SK-N-MC (cell line): Measurements from ENCODE around the gene CTRL.

Source experiments
- DNase-seq: peaks from one replicate; pipeline ENCODE4 v3.0.0-alpha.2; 2011; ENCODE audit warnings: low read depth, low spot score
- H3K27ac ChIP-seq: fragments of 200-600 bp; sonication (generic); 2 replicates; pipeline ENCODE4 v1.5.1; 2016; ENCODE audit warnings: mixed run types
- H3K36me3 ChIP-seq: fragments of 200-600 bp; sonication (generic); 2 replicates; pipeline ENCODE4 v1.6.1; 2017; ENCODE audit warnings: antibody characterized with exemption, low read length, mixed read lengths; ENCODE audit not compliant: insufficient read depth
- H3K4me3 ChIP-seq: fragments of 200-600 bp; sonication (generic); 2 replicates; pipeline ENCODE4 v1.5.1; 2016
- H3K9ac ChIP-seq: fragments of 200-600 bp; sonication (generic); 2 replicates; pipeline ENCODE4 v1.8.0; 2017; ENCODE audit warnings: mixed run types, mixed read lengths; ENCODE audit not compliant: insufficient read length
- H3K9me3 ChIP-seq: fragments of 200-600 bp; sonication (generic); 2 replicates; pipeline ENCODE4 v1.6.1; 2017; ENCODE audit warnings: low read depth, mild to moderate bottlenecking, antibody characterized with exemption, low read length, moderate library complexity, mixed read lengths
- EZH2 ChIP-seq: fragments of 200-600 bp; sonication (generic); IDR thresholded peaks from one replicate; pipeline ENCODE4 v1.6.1; 2017; ENCODE audit warnings: antibody characterized with exemption
- FOXP2 ChIP-seq: optimal IDR thresholded peaks from 2 replicates; pipeline ENCODE3; 2011; ENCODE audit warnings: mild to moderate bottlenecking, moderate library complexity; ENCODE audit not compliant: insufficient read depth; ENCODE audit errors: extremely low read length, control extremely low read depth
- POLR2AphosphoS5 ChIP-seq: IDR thresholded peaks from 2 replicates; pipeline ENCODE4 v1.6.1; 2012; ENCODE audit warnings: mild to moderate bottlenecking, low read depth, low read length, borderline replicate concordance

The CTRL gene

GRCh38 chr16:67964477-67965131 lies 32.9 kb upstream of the CTRL start:
- Histone ChIP-seq H3K27ac (no peak overlapping the region), H3K9ac (no peak overlapping the region), H3K4me3 (no peak overlapping the region), H3K36me3 (no peaks in the 10 kb centered on the region), H3K9me3 (no peaks in the 10 kb centered on the region)
- TF ChIP-seq FOXP2 = no peak
- no peak for TF ChIP-seq POLR2AphosphoS5
- TF ChIP-seq EZH2 = no peak
- DNase-seq = no peak

DNA sequence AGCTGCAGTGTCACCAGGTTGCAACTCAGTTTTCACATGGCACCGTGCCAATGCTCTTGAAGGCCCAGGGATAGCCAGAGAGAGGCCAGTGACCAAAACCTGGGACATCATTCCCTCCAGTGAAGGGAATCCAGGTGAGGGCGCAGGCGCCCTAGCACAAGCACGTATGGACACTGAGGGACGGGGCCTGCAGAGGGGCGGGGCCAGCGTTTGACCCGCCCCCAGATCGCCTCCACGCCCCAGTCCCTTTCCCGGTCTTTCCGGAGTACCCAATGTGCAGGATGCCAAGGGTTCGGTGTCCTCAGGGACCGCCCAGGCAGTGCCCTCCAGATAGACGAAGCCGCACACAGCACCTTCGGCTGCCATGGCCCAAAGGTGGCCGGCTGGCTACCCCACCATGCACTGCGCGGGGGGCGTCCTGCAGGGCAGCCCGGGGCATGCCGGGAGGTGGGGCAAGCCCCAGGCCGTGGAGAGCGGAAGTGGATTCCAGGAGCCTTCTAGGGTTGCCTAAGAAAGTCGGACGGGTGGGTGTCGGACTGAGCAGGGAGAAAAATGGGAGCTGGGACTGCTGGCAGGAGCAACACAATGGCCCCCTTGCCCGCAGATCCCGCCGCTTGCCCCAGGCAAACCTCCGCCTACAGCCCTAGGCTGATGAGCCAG lies 32.1 kb upstream of the CTRL start:
- Histone ChIP-seq H3K9ac (no peak overlapping the region), H3K36me3 (no peaks in the 10 kb centered on the region), H3K4me3 (no peak overlapping the region), H3K9me3 (no peaks in the 10 kb centered on the region), H3K27ac (no peak overlapping the region)
- TF ChIP-seq POLR2AphosphoS5 (no peak), FOXP2 (no peak), EZH2 (no peak)
- DNase-seq = no peak

GRCh38 chr16:67963292-67963661 lies 31.6 kb upstream of the CTRL start:
- no peak for TF ChIP-seq FOXP2
- no peak for TF ChIP-seq POLR2AphosphoS5
- no peak for TF ChIP-seq EZH2
- DNase-seq = no peak
- Histone ChIP-seq H3K4me3 (no peak overlapping the region), H3K36me3 (no peaks in the 10 kb centered on the region), H3K27ac (no peak overlapping the region), H3K9me3 (no peaks in the 10 kb centered on the region), H3K9ac (no peak overlapping the region)

DNA sequence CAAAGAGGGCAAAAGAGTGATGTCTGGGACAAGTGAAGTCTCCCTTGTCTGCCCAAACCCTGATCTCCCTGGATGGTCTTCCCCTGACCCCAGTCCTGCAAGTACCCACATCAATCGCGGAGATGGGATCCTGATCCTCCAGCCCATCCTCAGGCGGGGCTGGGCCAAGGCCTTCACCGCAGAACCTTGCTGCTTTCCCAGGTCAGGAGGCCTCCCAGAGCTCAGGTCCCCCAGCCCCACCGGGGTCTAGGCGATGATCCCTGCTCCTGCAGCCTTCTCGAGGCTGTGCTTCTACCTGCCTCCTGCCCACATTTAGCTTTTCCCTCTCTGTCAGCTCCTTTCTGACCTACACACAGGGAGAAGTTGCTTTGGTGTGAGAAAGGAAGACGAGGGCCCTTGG lies 30.5 kb upstream of the CTRL start:
- H3K9me3 ChIP-seq = no peaks in the 10 kb centered on the region
- no peaks in the 10 kb centered on the region for H3K36me3 ChIP-seq
- TF ChIP-seq FOXP2 = no peak
- TF ChIP-seq EZH2 = no peak
- no peak for TF ChIP-seq POLR2AphosphoS5
- H3K4me3 ChIP-seq = no peak overlapping the region
- no peak overlapping the region for H3K9ac ChIP-seq
- H3K27ac ChIP-seq = no peak overlapping the region
- no peak for DNase-seq

DNA sequence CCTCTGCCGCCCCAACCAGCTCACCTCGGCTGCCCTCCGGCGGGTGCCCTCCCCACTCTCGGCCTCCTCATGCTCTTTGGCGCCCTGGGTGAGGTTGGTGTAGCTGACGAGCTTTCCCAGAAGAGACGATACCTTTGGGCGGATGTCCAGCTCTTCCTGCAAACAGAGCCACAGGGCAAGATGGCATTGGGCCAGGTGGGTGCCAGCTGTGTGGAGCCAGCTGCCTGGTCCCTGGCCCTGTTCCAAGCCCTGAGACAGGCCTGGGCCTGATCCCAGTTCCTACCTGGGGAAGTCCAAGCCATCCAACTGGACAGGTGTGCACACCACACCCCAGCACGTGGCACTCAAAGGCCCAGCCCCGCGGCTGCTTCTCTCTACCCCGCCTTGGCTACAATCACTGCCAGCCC lies 29.9 kb upstream of the CTRL start:
- no peak for DNase-seq
- TF ChIP-seq FOXP2 = no peak
- no peak for TF ChIP-seq POLR2AphosphoS5
- TF ChIP-seq EZH2 = no peak
- no peaks in the 10 kb centered on the region for H3K9me3 ChIP-seq
- H3K9ac ChIP-seq = no peak overlapping the region
- no peak overlapping the region for H3K4me3 ChIP-seq
- no peaks in the 10 kb centered on the region for H3K36me3 ChIP-seq
- no peak overlapping the region for H3K27ac ChIP-seq

DNA sequence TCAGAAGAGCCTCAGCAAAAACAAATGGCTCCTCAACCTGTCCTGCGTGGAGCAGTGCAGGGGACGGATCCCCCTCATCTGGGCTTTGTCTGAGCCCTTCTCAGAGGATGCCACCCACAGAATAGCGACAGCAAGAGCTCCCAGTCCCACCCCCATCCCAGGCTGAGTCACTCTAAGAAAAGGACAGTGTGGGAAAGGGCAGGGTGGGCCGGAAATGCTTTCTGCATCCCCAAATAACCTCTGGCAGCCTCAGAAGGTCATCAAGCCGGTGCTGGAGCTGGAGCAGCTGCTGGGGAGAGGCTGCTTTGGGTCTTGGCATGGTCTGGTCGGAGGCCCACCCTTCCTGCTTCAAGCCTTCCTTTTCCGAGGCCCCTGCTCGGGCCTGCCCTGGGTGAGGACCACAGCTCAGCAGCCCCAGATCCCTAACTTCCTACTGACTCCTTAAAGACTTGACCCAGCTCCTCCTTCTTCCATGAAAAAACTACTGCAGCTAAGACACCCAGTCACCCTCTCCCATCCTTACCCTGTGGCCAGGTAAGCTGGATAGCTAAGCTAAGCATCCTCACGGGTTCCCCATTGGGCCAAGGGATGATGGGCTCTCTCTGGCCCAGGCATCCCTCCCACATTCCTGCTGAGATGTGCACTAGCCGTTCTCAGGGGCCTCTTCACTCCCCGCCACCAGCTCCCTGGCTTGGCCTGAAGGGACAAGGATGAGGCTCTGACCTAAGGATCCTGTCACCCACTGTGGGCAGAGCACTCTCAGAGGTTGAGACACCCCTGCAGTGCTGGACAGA lies 28.1 kb upstream of the CTRL start:
- Histone ChIP-seq H3K27ac (no peak overlapping the region), H3K9me3 (no peaks in the 10 kb centered on the region), H3K4me3 (no peak overlapping the region), H3K9ac (no peak overlapping the region), H3K36me3 (no peaks in the 10 kb centered on the region)
- DNase-seq = no peak
- TF ChIP-seq EZH2 (no peak), POLR2AphosphoS5 (no peak), FOXP2 (no peak)

DNA sequence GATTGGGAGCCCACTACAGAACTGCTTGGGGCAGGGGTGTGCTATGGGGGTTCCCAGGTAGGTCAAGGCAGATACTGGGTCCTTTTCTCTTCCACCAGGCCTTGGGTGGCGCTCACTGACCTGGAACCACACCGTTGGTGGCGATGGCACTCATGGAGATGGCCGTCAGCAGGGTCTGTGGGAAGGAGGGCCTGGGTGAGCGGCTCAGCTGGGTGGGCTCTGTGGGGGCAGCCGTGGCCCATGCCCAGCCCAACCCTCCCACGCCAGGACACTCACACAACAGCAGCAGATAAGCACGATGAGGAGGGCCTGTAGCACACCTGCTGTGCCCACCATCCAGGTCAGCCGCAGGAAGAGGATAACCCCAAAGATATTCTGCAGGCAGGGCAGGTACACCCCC lies 26.0 kb upstream of the CTRL start:
- Histone ChIP-seq H3K27ac (no peak overlapping the region), H3K9me3 (no peaks in the 10 kb centered on the region), H3K9ac (no peak overlapping the region), H3K4me3 (no peak overlapping the region), H3K36me3 (no peaks in the 10 kb centered on the region)
- no peak for TF ChIP-seq POLR2AphosphoS5
- no peak for TF ChIP-seq EZH2
- no peak for TF ChIP-seq FOXP2
- no peak for DNase-seq

DNA sequence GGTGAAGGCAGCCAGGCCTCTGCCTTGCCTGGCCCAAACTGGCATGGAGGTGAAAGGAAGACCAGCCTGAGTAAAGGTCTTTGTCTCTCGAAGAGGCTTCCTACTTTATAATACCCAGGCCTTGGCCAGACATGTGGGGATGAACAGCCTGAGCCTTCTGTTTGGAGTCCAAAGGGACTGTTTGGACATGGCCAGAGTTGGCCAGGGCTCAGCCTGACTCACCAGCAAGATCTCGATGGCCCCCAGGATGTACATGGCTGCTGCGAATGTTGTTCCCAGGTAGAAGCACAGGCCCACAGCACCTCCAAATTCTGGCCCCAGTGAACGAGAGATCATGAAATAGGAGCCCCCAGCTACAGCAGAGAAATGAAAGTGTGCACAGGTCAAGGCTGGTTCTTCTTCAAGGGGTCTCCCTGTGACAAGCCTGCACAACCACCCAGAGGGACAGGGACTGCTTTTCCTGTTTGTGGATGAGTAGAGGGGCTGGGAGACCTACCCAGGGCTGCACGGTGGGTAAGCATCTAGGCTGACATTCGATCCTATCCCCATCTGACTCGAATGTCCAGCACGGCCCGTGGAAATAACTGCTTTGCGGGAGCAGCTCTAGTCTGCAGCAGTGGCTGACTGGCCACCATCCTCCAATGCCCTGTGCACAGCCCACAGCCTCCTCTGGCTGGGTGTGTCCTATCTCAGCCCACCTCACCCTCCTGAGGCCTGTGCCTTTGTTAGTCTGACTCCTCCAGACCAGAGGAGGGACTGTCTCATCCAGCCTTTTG lies 22.9 kb upstream of the CTRL start:
- TF ChIP-seq POLR2AphosphoS5 (no peak), EZH2 (no peak), FOXP2 (no peak)
- Histone ChIP-seq H3K9ac (no peak overlapping the region), H3K36me3 (no peaks in the 10 kb centered on the region), H3K4me3 (no peak overlapping the region), H3K27ac (no peak overlapping the region), H3K9me3 (no peaks in the 10 kb centered on the region)
- no peak for DNase-seq
